SK-N-SH (cell line): Measurements from ENCODE around the gene ZMYND8. TPM values are rescaled to one million over a fixed set of nuclear protein-coding genes. Genes with fewer than 3 reads are reported as not detected.
"Not testable (repeated sequence)": the region's sequence is repeated elsewhere in the genome, so short reads cannot be mapped to it uniquely, and the experiment has no call there.

Experiments used
- CTCF ChIA-PET: fragments of 300-600, 350-600 bp; formaldehyde crosslinking; extraction: SDS; loops from one replicate; lab custom pipeline; 2021; lab: Yijun Ruan, JAX
- POLR2A ChIA-PET: fragments of 350-600 bp; sonication (Branson Sonifier 250); formaldehyde crosslinking; extraction: SDS; loops from one replicate; lab custom pipeline; 2020; ENCODE audit warnings: antibody characterized with exemption, inconsistent platforms; lab: Yijun Ruan, JAX
- DNase-seq: peaks from one replicate; pipeline ENCODE4 v3.0.0; 2012
- H2AFZ ChIP-seq: fragments of 200-600 bp; sonication (generic); 2 replicates; pipeline ENCODE4 v1.8.1; 2016; ENCODE audit warnings: antibody characterized with exemption, mild to moderate bottlenecking, low read depth
- H3F3A ChIP-seq: fragments of 200-600 bp; sonication (generic); replicated peaks from 2 replicates; pipeline ENCODE3; 2016; ENCODE audit warnings: antibody characterized with exemption, mild to moderate bottlenecking; ENCODE audit not compliant: insufficient read depth
- H3K27ac ChIP-seq, 2 experiments: fragments of 200-500 bp in 1 of 2; fragments of 200-600 bp in 1 of 2; sonication (Bioruptor generic) in 1 of 2; sonication (generic), shearing (Covaris generic) in 1 of 2; 2 replicates each; pipeline versions ENCODE4 v1.5.1 to v1.6.1; 2014 to 2016; ENCODE audit warnings: low read depth in 2 of 2, inconsistent platforms in 1 of 2, low read length in 1 of 2, mild to moderate bottlenecking in 1 of 2, mixed read lengths in 1 of 2
- H3K27me3 ChIP-seq: fragments of 200-600 bp; sonication (generic), shearing (Covaris generic); 2 replicates; pipeline ENCODE4 v1.6.1; 2016; ENCODE audit warnings: mixed run types; ENCODE audit not compliant: insufficient read depth
- H3K36me3 ChIP-seq, 2 experiments: fragments of 200-500 bp in 1 of 2; fragments of 200-600 bp in 1 of 2; sonication (Bioruptor generic) in 1 of 2; sonication (generic) in 1 of 2; replicated peaks in 1 of 2; 2 replicates each; pipeline versions ENCODE3 to v1.5.1; 2014 to 2016; ENCODE audit warnings: low read length in 1 of 2, mild to moderate bottlenecking in 1 of 2; ENCODE audit not compliant: insufficient read depth in 2 of 2, control insufficient read depth in 1 of 2
- H3K4me1 ChIP-seq, 2 experiments: fragments of 200-500 bp in 1 of 2; fragments of 200-600 bp in 1 of 2; sonication (Bioruptor generic) in 1 of 2; sonication (generic), shearing (Covaris generic) in 1 of 2; 2 replicates each; pipeline versions ENCODE4 v1.5.1 to v1.6.1; 2014 to 2016; ENCODE audit warnings: low read depth in 1 of 2, low read length in 1 of 2, mixed run types in 1 of 2; ENCODE audit not compliant: insufficient read depth in 2 of 2, control insufficient read depth in 1 of 2
- H3K4me2 ChIP-seq: fragments of 200-600 bp; sonication (generic), shearing (Covaris generic); 2 replicates; pipeline ENCODE4 v1.6.1; 2017; ENCODE audit warnings: mixed run types
- H3K4me3 ChIP-seq, 2 experiments: fragments of 200-500 bp in 1 of 2; fragments of 200-600 bp in 1 of 2; sonication (Bioruptor generic) in 1 of 2; sonication (generic), shearing (Covaris generic) in 1 of 2; 2 replicates each; pipeline versions ENCODE4 v1.5.1 to v1.8.1; 2014 to 2016; ENCODE audit warnings: low read depth in 2 of 2, inconsistent platforms in 1 of 2, low read length in 1 of 2, mild to moderate bottlenecking in 1 of 2, mixed read lengths in 1 of 2, moderate library complexity in 1 of 2
- H3K79me2 ChIP-seq: fragments of 200-600 bp; sonication (generic); 2 replicates; pipeline ENCODE4 v1.8.1; 2017; ENCODE audit warnings: mild to moderate bottlenecking; ENCODE audit not compliant: insufficient read depth
- H3K9ac ChIP-seq: fragments of 200-600 bp; sonication (generic); 2 replicates; pipeline ENCODE4 v1.6.1; 2017; ENCODE audit warnings: mixed run types
- H3K9me2 ChIP-seq: fragments of 200-600 bp; sonication (generic); 2 replicates; pipeline ENCODE4 v1.6.1; 2017; ENCODE audit warnings: mixed run types
- H3K9me3 ChIP-seq: fragments of 200-600 bp; sonication (generic); 2 replicates; pipeline ENCODE4 v1.6.1; 2017; ENCODE audit warnings: mixed run types, mild to moderate bottlenecking, moderate library complexity
- H4K20me1 ChIP-seq: fragments of 200-600 bp; sonication (generic); 2 replicates; pipeline ENCODE4 v1.6.1; 2017; ENCODE audit warnings: mild to moderate bottlenecking, mixed run types; ENCODE audit not compliant: insufficient read depth
- CHD2 ChIP-seq: fragments of 150-350 bp; IDR thresholded peaks from 2 replicates; pipeline ENCODE4 v1.6.1; 2018; ENCODE audit warnings: low read length; ENCODE audit not compliant: partially characterized antibody
- GABPA ChIP-seq: IDR thresholded peaks from 2 replicates; pipeline ENCODE4 v1.4.0; 2012; ENCODE audit warnings: low read depth, mild to moderate bottlenecking
- GATA2 ChIP-seq: sonication (generic); formaldehyde crosslinking; IDR thresholded peaks from 2 replicates; pipeline ENCODE4 v1.5.0; 2020; ENCODE audit warnings: mild to moderate bottlenecking, missing genetic modification reagents
- JUND ChIP-seq: IDR thresholded peaks from 2 replicates; pipeline ENCODE4 v1.4.0; 2012
- MEF2A ChIP-seq: IDR thresholded peaks from 2 replicates; pipeline ENCODE4 v1.4.0; 2012; ENCODE audit warnings: low read depth, borderline replicate concordance
- MXI1 ChIP-seq: IDR thresholded peaks from 2 replicates; pipeline ENCODE4 v1.6.1; 2012; ENCODE audit warnings: mild to moderate bottlenecking, low read depth, low read length, improper control_type of control experiment
- NFIC ChIP-seq: IDR thresholded peaks from 2 replicates; pipeline ENCODE4 v1.4.0; 2012; ENCODE audit warnings: borderline replicate concordance
- RAD21 ChIP-seq: IDR thresholded peaks from 2 replicates; pipeline ENCODE4 v1.6.1; 2012; ENCODE audit warnings: mild to moderate bottlenecking, low read length
- RCOR1 ChIP-seq: fragments of 150-350 bp; IDR thresholded peaks from 2 replicates; pipeline ENCODE4 v1.6.1; 2017; ENCODE audit warnings: antibody characterized with exemption, low read length
- RFX5 ChIP-seq: IDR thresholded peaks from 2 replicates; pipeline ENCODE4 v1.6.1; 2012; ENCODE audit warnings: mild to moderate bottlenecking, improper control_type of control experiment, low read length
- SIN3A ChIP-seq: IDR thresholded peaks from 2 replicates; pipeline ENCODE4 v1.6.1; 2012; ENCODE audit warnings: low read depth, mild to moderate bottlenecking, low read length, moderate library complexity, borderline replicate concordance
- SMC3 ChIP-seq: IDR thresholded peaks from 2 replicates; pipeline ENCODE4 v1.6.1; 2012; ENCODE audit warnings: low read depth, low read length, improper control_type of control experiment
- TCF12 ChIP-seq: IDR thresholded peaks from 2 replicates; pipeline ENCODE4 v1.4.0; 2012
- TEAD4 ChIP-seq: IDR thresholded peaks from 2 replicates; pipeline ENCODE4 v1.4.0; 2012; ENCODE audit warnings: mild to moderate bottlenecking, borderline replicate concordance; ENCODE audit not compliant: insufficient read depth
- WGBS: methylation state at CpG from one replicate; pipeline ENCODE4 v1.1.6; 2017; ENCODE audit warnings: low lambda C conversion rate; 5-methylcytosine and 5-hydroxymethylcytosine counted together
- polyA plus RNA-seq, 3 experiments: library from polyadenylated mRNA; depleted of rRNA; stranded (reverse); fragments of >200 nt; gene quantifications; 2 replicates each; pipeline ENCODE4 v1.2.3, GENCODE V29; 2012
- TF ChIP-seq, protein P1 (sequence below): fragments of 150-350 bp; IDR thresholded peaks from 2 replicates; pipeline ENCODE4 v1.6.1; 2017; ENCODE audit warnings: antibody characterized with exemption, low read length, low read depth, borderline replicate concordance
- TF ChIP-seq, protein P2 (sequence below): IDR thresholded peaks from 2 replicates; pipeline ENCODE4 v1.4.0; 2012; ENCODE audit warnings: low read depth, borderline replicate concordance
- TF ChIP-seq, protein P3 (sequence below): IDR thresholded peaks from 2 replicates; pipeline ENCODE4 v1.4.0; 2012; ENCODE audit warnings: low read depth, borderline replicate concordance
- TF ChIP-seq, protein P4 (sequence below): fragments of 200-600 bp; sonication (generic); IDR thresholded peaks from 2 replicates; pipeline ENCODE4 v1.6.1; 2017; ENCODE audit warnings: antibody characterized with exemption, mild to moderate bottlenecking, moderate library complexity
- TF ChIP-seq, protein P5 (sequence below): IDR thresholded peaks from 2 replicates; pipeline ENCODE4 v1.4.0; 2012; ENCODE audit warnings: low read depth

The ZMYND8 gene
- polyA plus RNA-seq, 1 of the 3 experiments (the other 2 are of a cell fraction) = 25.3 TPM

DNA sequence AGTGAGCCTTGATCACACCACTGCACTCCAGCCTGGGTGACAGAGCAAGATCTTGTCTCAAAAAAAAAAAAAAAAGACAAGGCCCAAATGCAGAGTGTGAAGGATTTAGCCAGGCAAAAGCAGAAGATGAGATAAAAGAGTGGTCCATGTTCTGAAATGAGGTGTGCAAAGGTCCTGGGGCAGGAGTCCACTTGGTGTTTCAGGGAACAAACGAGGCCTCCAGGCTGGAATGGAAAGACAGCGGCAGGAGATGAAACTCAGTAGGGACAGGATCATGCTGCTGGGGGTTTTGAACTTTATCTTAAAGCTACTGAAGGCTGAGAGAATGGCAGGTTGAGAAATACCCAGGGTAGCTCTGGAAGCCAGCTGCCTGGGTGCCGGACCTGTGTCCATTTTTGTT, 178.2 kb downstream of the ZMYND8 start:
- Histone ChIP-seq H3K27me3 (no peaks in the 10 kb centered on the region), H3K4me3 (no peak overlapping the region), H3K9me3 (no peaks in the 10 kb centered on the region), H3K9ac (no peak overlapping the region), H2AFZ (no peak overlapping the region), H3K4me1 (peaks cover 0 to 1% of the 10 kb centered on the region in 2 experiments; a peak in 1 of 4 replicates), H3K27ac (no peak overlapping the region), H4K20me1 (no peaks in the 10 kb centered on the region), H3F3A (no peaks in the 10 kb centered on the region), H3K79me2 (no peaks in the 10 kb centered on the region), H3K36me3 (no peaks in the 10 kb centered on the region), H3K9me2 (no peaks in the 10 kb centered on the region), H3K4me2 (no peak overlapping the region)
- 82% methylated on average over 3 of the region's 3 CpGs for WGBS
- TF ChIP-seq TCF12 (no peak), GABPA (no peak), JUND (no peak), RCOR1 (no peak), SMC3 (no peak), SIN3A (no peak), CHD2 (no peak), RFX5 (no peak), RAD21 (no peak), MEF2A (no peak), GATA2 (CRISPR knock-in tag) (no peak), NFIC (no peak), MXI1 (no peak), TEAD4 (no peak)
- TF ChIP-seq, protein P1, sequence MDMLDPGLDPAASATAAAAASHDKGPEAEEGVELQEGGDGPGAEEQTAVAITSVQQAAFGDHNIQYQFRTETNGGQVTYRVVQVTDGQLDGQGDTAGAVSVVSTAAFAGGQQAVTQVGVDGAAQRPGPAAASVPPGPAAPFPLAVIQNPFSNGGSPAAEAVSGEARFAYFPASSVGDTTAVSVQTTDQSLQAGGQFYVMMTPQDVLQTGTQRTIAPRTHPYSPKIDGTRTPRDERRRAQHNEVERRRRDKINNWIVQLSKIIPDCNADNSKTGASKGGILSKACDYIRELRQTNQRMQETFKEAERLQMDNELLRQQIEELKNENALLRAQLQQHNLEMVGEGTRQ = no peak
- TF ChIP-seq, protein P2, sequence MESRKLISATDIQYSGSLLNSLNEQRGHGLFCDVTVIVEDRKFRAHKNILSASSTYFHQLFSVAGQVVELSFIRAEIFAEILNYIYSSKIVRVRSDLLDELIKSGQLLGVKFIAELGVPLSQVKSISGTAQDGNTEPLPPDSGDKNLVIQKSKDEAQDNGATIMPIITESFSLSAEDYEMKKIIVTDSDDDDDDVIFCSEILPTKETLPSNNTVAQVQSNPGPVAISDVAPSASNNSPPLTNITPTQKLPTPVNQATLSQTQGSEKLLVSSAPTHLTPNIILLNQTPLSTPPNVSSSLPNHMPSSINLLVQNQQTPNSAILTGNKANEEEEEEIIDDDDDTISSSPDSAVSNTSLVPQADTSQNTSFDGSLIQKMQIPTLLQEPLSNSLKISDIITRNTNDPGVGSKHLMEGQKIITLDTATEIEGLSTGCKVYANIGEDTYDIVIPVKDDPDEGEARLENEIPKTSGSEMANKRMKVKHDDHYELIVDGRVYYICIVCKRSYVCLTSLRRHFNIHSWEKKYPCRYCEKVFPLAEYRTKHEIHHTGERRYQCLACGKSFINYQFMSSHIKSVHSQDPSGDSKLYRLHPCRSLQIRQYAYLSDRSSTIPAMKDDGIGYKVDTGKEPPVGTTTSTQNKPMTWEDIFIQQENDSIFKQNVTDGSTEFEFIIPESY = no peak
- TF ChIP-seq, protein P3, sequence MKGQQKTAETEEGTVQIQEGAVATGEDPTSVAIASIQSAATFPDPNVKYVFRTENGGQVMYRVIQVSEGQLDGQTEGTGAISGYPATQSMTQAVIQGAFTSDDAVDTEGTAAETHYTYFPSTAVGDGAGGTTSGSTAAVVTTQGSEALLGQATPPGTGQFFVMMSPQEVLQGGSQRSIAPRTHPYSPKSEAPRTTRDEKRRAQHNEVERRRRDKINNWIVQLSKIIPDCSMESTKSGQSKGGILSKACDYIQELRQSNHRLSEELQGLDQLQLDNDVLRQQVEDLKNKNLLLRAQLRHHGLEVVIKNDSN = no peak
- TF ChIP-seq, protein P4, sequence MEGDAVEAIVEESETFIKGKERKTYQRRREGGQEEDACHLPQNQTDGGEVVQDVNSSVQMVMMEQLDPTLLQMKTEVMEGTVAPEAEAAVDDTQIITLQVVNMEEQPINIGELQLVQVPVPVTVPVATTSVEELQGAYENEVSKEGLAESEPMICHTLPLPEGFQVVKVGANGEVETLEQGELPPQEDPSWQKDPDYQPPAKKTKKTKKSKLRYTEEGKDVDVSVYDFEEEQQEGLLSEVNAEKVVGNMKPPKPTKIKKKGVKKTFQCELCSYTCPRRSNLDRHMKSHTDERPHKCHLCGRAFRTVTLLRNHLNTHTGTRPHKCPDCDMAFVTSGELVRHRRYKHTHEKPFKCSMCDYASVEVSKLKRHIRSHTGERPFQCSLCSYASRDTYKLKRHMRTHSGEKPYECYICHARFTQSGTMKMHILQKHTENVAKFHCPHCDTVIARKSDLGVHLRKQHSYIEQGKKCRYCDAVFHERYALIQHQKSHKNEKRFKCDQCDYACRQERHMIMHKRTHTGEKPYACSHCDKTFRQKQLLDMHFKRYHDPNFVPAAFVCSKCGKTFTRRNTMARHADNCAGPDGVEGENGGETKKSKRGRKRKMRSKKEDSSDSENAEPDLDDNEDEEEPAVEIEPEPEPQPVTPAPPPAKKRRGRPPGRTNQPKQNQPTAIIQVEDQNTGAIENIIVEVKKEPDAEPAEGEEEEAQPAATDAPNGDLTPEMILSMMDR = no peak
- TF ChIP-seq, protein P5, sequence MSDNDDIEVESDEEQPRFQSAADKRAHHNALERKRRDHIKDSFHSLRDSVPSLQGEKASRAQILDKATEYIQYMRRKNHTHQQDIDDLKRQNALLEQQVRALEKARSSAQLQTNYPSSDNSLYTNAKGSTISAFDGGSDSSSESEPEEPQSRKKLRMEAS = no peak
- no peak for DNase-seq
- CTCF ChIA-PET = no interaction called here
- POLR2A ChIA-PET = no interaction called here

DNA sequence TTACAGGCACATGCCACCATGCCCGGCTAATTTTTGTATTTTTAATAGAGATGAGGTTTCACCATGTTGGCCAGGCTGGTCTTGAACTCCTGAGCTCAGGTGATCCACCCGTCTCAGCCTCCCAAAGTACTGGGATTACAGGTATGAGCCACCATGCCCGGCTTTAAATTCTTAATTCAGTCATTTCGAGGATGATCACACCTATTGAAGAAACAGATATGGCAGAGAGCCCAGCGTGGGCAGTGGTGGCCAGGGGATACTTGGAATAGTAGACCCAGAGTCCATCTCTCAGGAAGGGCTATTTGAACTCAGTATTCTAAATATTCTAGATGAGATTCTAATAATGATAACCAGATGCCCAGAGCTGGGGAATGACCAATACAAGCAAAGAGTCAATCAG, 180.3 kb downstream of the ZMYND8 start:
- H3K9me2 ChIP-seq, H3K4me3 ChIP-seq, H4K20me1 ChIP-seq, H3K27ac ChIP-seq, H3K36me3 ChIP-seq, H3K4me1 ChIP-seq, H3F3A ChIP-seq, H3K27me3 ChIP-seq, H3K79me2 ChIP-seq, H3K9me3 ChIP-seq, H2AFZ ChIP-seq, H3K4me2 ChIP-seq, H3K9ac ChIP-seq, DNase-seq: not testable (repeated sequence)
- ChIA-PET POLR2A (interaction anchor here (0.6 kb wide), 1 partner anchor 213 kb away, joined by 3 read pairs; no protein-coding TSS in a partner anchor), CTCF (interaction anchor here (1.4 to 3.3 kb wide), 2 partner anchors 25 to 208 kb away, joined by 4 to 11 read pairs; no protein-coding TSS in a partner anchor)
- WGBS = 60% methylated on average over 5 of the region's 5 CpGs
